GM21723 (cell line): ENCODE results near the gene GPATCH8.

Source experiments
- ATAC-seq: cut with Tn5 transposase; IDR thresholded peaks from one replicate; pipeline ENCODE4 v1.9.1; 2021; ENCODE audit warnings: mild to moderate bottlenecking, moderate library complexity; ENCODE audit not compliant: unreplicated experiment

The GPATCH8 gene

GRCh38 chr17:44359006-44359405 is 144.2 kb downstream of the GPATCH8 start:
- ATAC-seq, result no peak

- no peak for ATAC-seq
Measured at GRCh38 chr17:44358066-44358465, 145.1 kb downstream of the GPATCH8 start.

- ATAC-seq, result no peak
Measured at GRCh38 chr17:44356241-44356640, 147.0 kb downstream of the GPATCH8 start.

- no peak for ATAC-seq
Measured at GRCh38 chr17:44355642-44356099, 147.5 kb downstream of the GPATCH8 start.

- ATAC-seq, result no peak
Measured at GRCh38 chr17:44354582-44355561, 148.3 kb downstream of the GPATCH8 start.

- no peak for ATAC-seq
Measured at GRCh38 chr17:44353672-44354331, 149.4 kb downstream of the GPATCH8 start.

GRCh38 chr17:44352828-44353671 is 150.2 kb downstream of the GPATCH8 start:
- no peak for ATAC-seq

GRCh38 chr17:44351961-44352827 is 151.0 kb downstream of the GPATCH8 start:
- no peak for ATAC-seq

- no peak for ATAC-seq
Measured at GRCh38 chr17:44351464-44351863, 151.7 kb downstream of the GPATCH8 start.

- no peak for ATAC-seq
Measured at GRCh38 chr17:44350733-44351226, 152.4 kb downstream of the GPATCH8 start.

GRCh38 chr17:44349553-44350070 is 153.6 kb downstream of the GPATCH8 start:
- no peak for ATAC-seq

- ATAC-seq, result no peak
Measured at GRCh38 chr17:44348988-44349364, 154.2 kb downstream of the GPATCH8 start.

GRCh38 chr17:44348234-44348987 is 154.8 kb downstream of the GPATCH8 start:
- ATAC-seq, result peak; percentile 45
